Omental fat pad (tissue), 4 donors: ENCODE results near the gene CIDEC. TPM values are rescaled to one million over a fixed set of nuclear protein-coding genes. Genes with fewer than 3 reads are reported as not detected.

Experiments
- ATAC-seq: fragments of 150-250 bp; one replicate; pipeline ENCODE4 v1.9.1; 2016; ENCODE audit warnings: mild to moderate bottlenecking, moderate library complexity; ENCODE audit not compliant: low FRiP score
- DNase-seq: peaks from one replicate; pipeline ENCODE4 v3.0.0-alpha.2; 2019; ENCODE audit warnings: low spot score
- CTCF ChIP-seq, 3 donors: fragments of 450-650 bp; IDR thresholded peaks; one replicate each; pipeline ENCODE4 v1.5.1; 2016 to 2017; ENCODE audit warnings: antibody characterized with exemption in 3 of 3, mild to moderate bottlenecking in 3 of 3, moderate library complexity in 2 of 3
- total RNA-seq, 4 donors: library from RNA; depleted of rRNA; stranded (reverse); fragments of >200 nt; gene quantifications; one replicate each; pipeline ENCODE4 v1.1.0, GENCODE V29; 2016

The CIDEC gene
- total RNA-seq, 4 donors from 2014 or later: 318 to 1,481 (median 713) TPM

- peak; percentile 39 for ATAC-seq
- no peak for DNase-seq
- TF ChIP-seq CTCF (IDR thresholded peaks at IDR 0.05): no peak
Measured at GRCh38 chr3:9915254-9916141, 35.4 kb upstream of the CIDEC start.

GRCh38 chr3:9914559-9915253, 34.7 kb upstream of the CIDEC start:
- TF ChIP-seq CTCF (IDR thresholded peaks at IDR 0.05): no peak
- ATAC-seq (no peak), DNase-seq (no peak)

- TF ChIP-seq CTCF (IDR thresholded peaks at IDR 0.05): no peak
- DNase-seq (no peak), ATAC-seq (no peak)
Measured at GRCh38 chr3:9914011-9914410, 34.0 kb upstream of the CIDEC start.

- TF ChIP-seq CTCF (IDR thresholded peaks at IDR 0.05): no peak
- DNase-seq (no peak), ATAC-seq (no peak)
Measured at GRCh38 chr3:9913601-9914000, 33.5 kb upstream of the CIDEC start.

GRCh38 chr3:9912294-9912935, 32.4 kb upstream of the CIDEC start:
- TF ChIP-seq CTCF (IDR thresholded peaks at IDR 0.05): no peak
- DNase-seq (no peak), ATAC-seq (no peak)

GRCh38 chr3:9911863-9912262, 31.8 kb upstream of the CIDEC start:
- no peak for TF ChIP-seq CTCF (IDR thresholded peaks at IDR 0.05)
- no peak for DNase-seq
- no peak for ATAC-seq
